ENCODE measurements around the gene SCNN1B.

DNA sequence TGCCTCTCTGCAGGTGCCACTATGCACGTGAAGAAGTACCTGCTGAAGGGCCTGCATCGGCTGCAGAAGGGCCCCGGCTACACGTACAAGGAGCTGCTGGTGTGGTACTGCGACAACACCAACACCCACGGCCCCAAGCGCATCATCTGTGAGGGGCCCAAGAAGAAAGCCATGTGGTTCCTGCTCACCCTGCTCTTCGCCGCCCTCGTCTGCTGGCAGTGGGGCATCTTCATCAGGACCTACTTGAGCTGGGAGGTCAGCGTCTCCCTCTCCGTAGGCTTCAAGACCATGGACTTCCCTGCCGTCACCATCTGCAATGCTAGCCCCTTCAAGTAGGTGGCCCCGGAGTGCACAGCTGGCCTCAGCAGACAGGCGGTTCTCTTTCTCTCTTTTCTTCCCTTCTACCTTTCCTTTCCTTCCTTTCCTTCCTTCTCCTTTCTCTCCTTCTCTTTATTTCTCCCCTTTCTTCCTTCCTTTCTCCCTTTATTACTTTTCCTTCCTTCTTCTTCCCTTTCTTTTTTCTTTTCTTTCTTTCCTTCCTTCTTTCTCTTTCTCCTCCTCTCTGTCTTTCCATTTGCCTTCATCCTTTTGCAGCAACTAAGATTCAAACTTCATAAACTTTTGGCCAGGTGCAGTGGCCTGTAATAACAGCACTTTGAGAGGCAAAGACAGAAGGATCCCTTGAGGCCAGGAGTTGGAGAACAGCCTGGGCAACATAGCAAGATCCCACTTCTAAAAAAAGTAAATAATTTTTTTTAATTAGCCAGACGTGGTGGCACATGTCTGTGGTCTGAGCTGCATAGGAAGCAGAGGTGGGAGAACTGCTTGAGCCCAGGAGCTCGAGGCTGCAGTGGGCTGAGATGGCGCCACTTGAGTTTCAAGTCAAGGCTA, 46.7 kb downstream of the SCNN1B start:
- TF ChIP-seq, protein P1, sequence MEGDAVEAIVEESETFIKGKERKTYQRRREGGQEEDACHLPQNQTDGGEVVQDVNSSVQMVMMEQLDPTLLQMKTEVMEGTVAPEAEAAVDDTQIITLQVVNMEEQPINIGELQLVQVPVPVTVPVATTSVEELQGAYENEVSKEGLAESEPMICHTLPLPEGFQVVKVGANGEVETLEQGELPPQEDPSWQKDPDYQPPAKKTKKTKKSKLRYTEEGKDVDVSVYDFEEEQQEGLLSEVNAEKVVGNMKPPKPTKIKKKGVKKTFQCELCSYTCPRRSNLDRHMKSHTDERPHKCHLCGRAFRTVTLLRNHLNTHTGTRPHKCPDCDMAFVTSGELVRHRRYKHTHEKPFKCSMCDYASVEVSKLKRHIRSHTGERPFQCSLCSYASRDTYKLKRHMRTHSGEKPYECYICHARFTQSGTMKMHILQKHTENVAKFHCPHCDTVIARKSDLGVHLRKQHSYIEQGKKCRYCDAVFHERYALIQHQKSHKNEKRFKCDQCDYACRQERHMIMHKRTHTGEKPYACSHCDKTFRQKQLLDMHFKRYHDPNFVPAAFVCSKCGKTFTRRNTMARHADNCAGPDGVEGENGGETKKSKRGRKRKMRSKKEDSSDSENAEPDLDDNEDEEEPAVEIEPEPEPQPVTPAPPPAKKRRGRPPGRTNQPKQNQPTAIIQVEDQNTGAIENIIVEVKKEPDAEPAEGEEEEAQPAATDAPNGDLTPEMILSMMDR (IDR thresholded peaks at IDR 0.05): peak in 1 of 7 experiments; percentile 8
- no peak for TF ChIP-seq POLR2A (IDR thresholded peaks at IDR 0.05)

Data from body of pancreas (tissue), 4 donors.